GM12878 (cell line): ENCODE measurements around the gene DNAAF8. TPM values are rescaled to one million over a fixed set of nuclear protein-coding genes. Genes with fewer than 3 reads are reported as not detected.

Experiments used
- CBFB ChIP-seq: IDR thresholded peaks from 2 replicates; pipeline ENCODE4 v1.6.1; 2016; ENCODE audit warnings: antibody characterized with exemption, low read depth
- E2F8 ChIP-seq: fragments of 450-650 bp; IDR thresholded peaks from 2 replicates; pipeline ENCODE4 v1.6.1; 2018; ENCODE audit warnings: mild to moderate bottlenecking, low read depth, moderate library complexity; ENCODE audit not compliant: partially characterized antibody
- E4F1 ChIP-seq: fragments of 450-650 bp; IDR thresholded peaks from 2 replicates; pipeline ENCODE4 v1.6.1; 2018; ENCODE audit warnings: borderline replicate concordance, mild to moderate bottlenecking; ENCODE audit not compliant: partially characterized antibody
- HCFC1 ChIP-seq: fragments of 150-350 bp; IDR thresholded peaks from 2 replicates; pipeline ENCODE4 v1.6.1; 2014; ENCODE audit warnings: low read length
- NKRF ChIP-seq: fragments of 450-650 bp; conservative IDR thresholded peaks from 2 replicates; pipeline ENCODE4 v1.6.1; 2017; ENCODE audit warnings: mild to moderate bottlenecking, moderate library complexity
- RCOR1 ChIP-seq: conservative IDR thresholded peaks from 2 replicates; pipeline ENCODE4 v1.6.1; 2012; ENCODE audit warnings: low read depth, low read length, improper control_type of control experiment
- SUZ12 ChIP-seq: fragments of 200-600 bp; sonication (generic); IDR thresholded peaks from one replicate; pipeline ENCODE4 v1.6.1; 2018; ENCODE audit warnings: antibody characterized with exemption, mild to moderate bottlenecking; ENCODE audit not compliant: unreplicated experiment
- ZBTB11 ChIP-seq: fragments of 450-650 bp; formaldehyde crosslinking; IDR thresholded peaks from 2 replicates; pipeline ENCODE4 v1.5.0; 2022; ENCODE audit warnings: mild to moderate bottlenecking, missing genetic modification characterization
- ZNF687 ChIP-seq: fragments of 450-650 bp; IDR thresholded peaks from 2 replicates; pipeline ENCODE4 v1.6.1; 2017; ENCODE audit warnings: mild to moderate bottlenecking, moderate library complexity
- polyA plus RNA-seq, 11 experiments: library from polyadenylated mRNA; depleted of rRNA in 4 of 11; unstranded in 6 of 11; stranded (reverse) in 5 of 11; fragments of >200 nt; fragmentation: Nextera tagmentation in 4 of 11; fragmentation: Illumina TruSeq in 1 of 11; extraction: Ambion mirVana in 4 of 11; extraction: Trizol in 1 of 11; gene quantifications; 1 replicate in 1 of 11; 2 replicates in 10 of 11; pipeline versions ENCODE4 v1.2.1 to v1.2.3, GENCODE V29; 2011 to 2016; ENCODE audit warnings: inconsistent platforms in 2 of 11, missing spikeins in 2 of 11, low read depth in 1 of 11
- total RNA-seq, 4 experiments: library from RNA; depleted of rRNA in 3 of 4; stranded (reverse); fragments of >200 nt in 3 of 4; fragmentation: Illumina TruSeq in 1 of 4; extraction: Trizol in 1 of 4; gene quantifications; 2 replicates each; pipeline versions ENCODE4 v1.2.1 to v1.2.3, GENCODE V29; 2013 to 2021

Gene DNAAF8
- total and polyA plus RNA-seq, 10 of the 15 experiments (the other 5 are each of a cell fraction or from before 2014, with no cell fraction given), result 0.01 to 0.78 (median 0.22) TPM; not detected in 2

GRCh38 chr16:4693296-4693955 lies 40.9 kb upstream of the DNAAF8 start, which contains the start of gene NUDT16L1 (continued):
- TF ChIP-seq E4F1 (no peak), HCFC1 (no peak; the same call in 1 of the 2 replicates), CBFB (no peak), NKRF (peak; percentile 79), ZNF687 (no peak), SUZ12 (no peak), E2F8 (no peak), RCOR1 (no peak), ZBTB11 (CRISPR knock-in tag) (no peak)
